Stimulated activated effector memory CD8-positive, alpha-beta T cell treated with anti-CD3 and anti-CD28 coated beads, Interleukin-12 subunit alpha, Interleukin-12 subunit beta, amount 100 ng/mL, for 72 hours (primary cell): ENCODE results near the gene FOXN3.

Experiments used
- ATAC-seq: fragments of 150-1000 bp; cut with Tn5 transposase; 2 replicates; pipeline ENCODE4 v1.10.0; 2021
- DNase-seq, 2 donors: peaks; one replicate each; pipeline ENCODE4 v3.0.0; 2021 to 2022; ENCODE audit warnings: low spot score in 2 of 2
- H3K27ac Mint-ChIP-seq: one replicate; pipeline ENCODE4 v1.8.0; 2022; ENCODE audit warnings: mild to moderate bottlenecking, mixed read lengths
- H3K36me3 Mint-ChIP-seq: one replicate; pipeline ENCODE4 v1.8.0; 2022; ENCODE audit warnings: mild to moderate bottlenecking, mixed read lengths
- H3K4me1 Mint-ChIP-seq: one replicate; pipeline ENCODE4 v1.8.0; 2022; ENCODE audit warnings: mixed read lengths
- H3K4me3 Mint-ChIP-seq: one replicate; pipeline ENCODE4 v1.8.0; 2022; ENCODE audit warnings: mild to moderate bottlenecking, mixed read lengths
- H3K9me3 Mint-ChIP-seq: one replicate; pipeline ENCODE4 v1.8.0; 2022; ENCODE audit warnings: mixed read lengths

The FOXN3 gene

GRCh38 chr14:89241257-89241656 is 175.8 kb downstream of the FOXN3 start:
- Mint-ChIP-seq H3K9me3 (no peaks in the 10 kb centered on the region), H3K4me1 (peaks cover 58% of the 10 kb centered on the region), H3K36me3 (no peaks in the 10 kb centered on the region), H3K4me3 (no peak overlapping the region), H3K27ac (peak overlapping the region; percentile 32)
- DNase-seq (no peak), ATAC-seq (no peak)

DNA sequence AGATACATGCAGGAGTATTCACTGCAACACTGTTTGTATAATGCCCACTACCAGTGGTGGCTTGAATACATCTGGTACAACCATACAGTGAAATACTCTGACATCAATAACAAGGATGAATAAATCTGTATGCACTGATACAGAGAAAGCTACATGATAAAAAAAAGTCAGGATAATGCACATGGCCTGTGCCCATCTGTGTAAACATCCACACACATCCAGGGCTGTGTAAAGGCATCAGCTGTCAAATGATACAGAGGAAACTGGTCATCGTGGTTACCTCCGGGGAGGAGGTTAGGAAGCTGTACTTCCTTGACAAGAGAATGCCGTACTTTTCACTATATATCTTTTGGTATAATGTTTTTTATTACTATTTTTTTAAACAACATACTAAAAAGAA is 176.6 kb downstream of the FOXN3 start:
- ATAC-seq (peak; percentile 64), DNase-seq (no peak)
- peak overlapping the region; percentile 32 for H3K27ac Mint-ChIP-seq
- no peaks in the 10 kb centered on the region for H3K36me3 Mint-ChIP-seq
- no peaks in the 10 kb centered on the region for H3K9me3 Mint-ChIP-seq
- no peak overlapping the region for H3K4me3 Mint-ChIP-seq
- H3K4me1 Mint-ChIP-seq: peaks cover 61% of the 10 kb centered on the region

- no peak for ATAC-seq
- Mint-ChIP-seq H3K4me3 (no peak overlapping the region), H3K4me1 (peaks cover 65% of the 10 kb centered on the region), H3K27ac (no peak overlapping the region), H3K36me3 (no peaks in the 10 kb centered on the region), H3K9me3 (no peaks in the 10 kb centered on the region)
- DNase-seq: no peak
Observed at GRCh38 chr14:89239023-89239422, 178.0 kb downstream of the FOXN3 start.

DNA sequence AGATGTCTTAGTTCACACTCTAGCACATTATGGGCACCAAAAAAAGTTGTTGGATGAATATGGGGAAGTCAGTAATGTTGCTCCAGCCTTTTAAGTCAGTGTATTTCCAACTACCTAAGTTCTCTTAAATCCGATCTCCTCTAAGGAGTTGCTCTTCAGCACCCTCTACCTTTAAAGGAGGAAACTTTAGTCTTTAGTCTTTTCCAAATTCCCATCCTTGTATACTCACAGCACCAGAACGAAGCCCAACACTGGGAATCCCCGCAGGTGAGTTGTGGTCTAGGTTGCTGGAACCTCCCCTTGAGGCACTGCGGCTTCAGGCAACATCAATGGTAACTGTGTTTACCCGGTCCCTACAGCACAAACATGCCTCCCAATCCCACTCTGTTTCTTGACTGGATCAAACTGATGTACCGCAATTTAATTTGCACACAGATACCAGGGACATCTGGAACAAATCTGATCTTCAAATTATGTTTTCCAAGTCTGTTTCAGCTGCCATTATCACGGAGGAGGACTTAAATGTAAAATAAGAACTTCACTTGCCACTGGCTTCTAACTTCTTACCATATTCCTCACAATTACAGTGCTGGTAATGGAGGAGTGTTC is 179.0 kb downstream of the FOXN3 start:
- no peak overlapping the region for H3K4me3 Mint-ChIP-seq
- H3K36me3 Mint-ChIP-seq: no peaks in the 10 kb centered on the region
- no peak for DNase-seq
- H3K9me3 Mint-ChIP-seq: no peaks in the 10 kb centered on the region
- peaks cover 66% of the 10 kb centered on the region for H3K4me1 Mint-ChIP-seq
- no peak for ATAC-seq
- no peak overlapping the region for H3K27ac Mint-ChIP-seq

- ATAC-seq (no peak), DNase-seq (no peak)
- Mint-ChIP-seq H3K4me3 (no peak overlapping the region), H3K4me1 (peaks cover 60% of the 10 kb centered on the region), H3K27ac (no peak overlapping the region), H3K9me3 (no peaks in the 10 kb centered on the region), H3K36me3 (no peaks in the 10 kb centered on the region)
Observed at GRCh38 chr14:89236851-89237250, 180.2 kb downstream of the FOXN3 start.

GRCh38 chr14:89233184-89233583 is 183.8 kb downstream of the FOXN3 start:
- Mint-ChIP-seq H3K4me1 (peaks cover 69% of the 10 kb centered on the region), H3K9me3 (no peaks in the 10 kb centered on the region), H3K4me3 (no peak overlapping the region), H3K36me3 (peaks cover 6% of the 10 kb centered on the region), H3K27ac (peak overlapping the region; percentile 50)
- DNase-seq (no peak), ATAC-seq (peak; percentile 47)

GRCh38 chr14:89232265-89233070 is 184.6 kb downstream of the FOXN3 start:
- Mint-ChIP-seq H3K4me3 (no peak overlapping the region), H3K4me1 (peaks cover 68% of the 10 kb centered on the region), H3K9me3 (no peaks in the 10 kb centered on the region), H3K27ac (peak overlapping the region; percentile 50), H3K36me3 (peaks cover 6% of the 10 kb centered on the region)
- ATAC-seq: no peak
- no peak for DNase-seq

DNA sequence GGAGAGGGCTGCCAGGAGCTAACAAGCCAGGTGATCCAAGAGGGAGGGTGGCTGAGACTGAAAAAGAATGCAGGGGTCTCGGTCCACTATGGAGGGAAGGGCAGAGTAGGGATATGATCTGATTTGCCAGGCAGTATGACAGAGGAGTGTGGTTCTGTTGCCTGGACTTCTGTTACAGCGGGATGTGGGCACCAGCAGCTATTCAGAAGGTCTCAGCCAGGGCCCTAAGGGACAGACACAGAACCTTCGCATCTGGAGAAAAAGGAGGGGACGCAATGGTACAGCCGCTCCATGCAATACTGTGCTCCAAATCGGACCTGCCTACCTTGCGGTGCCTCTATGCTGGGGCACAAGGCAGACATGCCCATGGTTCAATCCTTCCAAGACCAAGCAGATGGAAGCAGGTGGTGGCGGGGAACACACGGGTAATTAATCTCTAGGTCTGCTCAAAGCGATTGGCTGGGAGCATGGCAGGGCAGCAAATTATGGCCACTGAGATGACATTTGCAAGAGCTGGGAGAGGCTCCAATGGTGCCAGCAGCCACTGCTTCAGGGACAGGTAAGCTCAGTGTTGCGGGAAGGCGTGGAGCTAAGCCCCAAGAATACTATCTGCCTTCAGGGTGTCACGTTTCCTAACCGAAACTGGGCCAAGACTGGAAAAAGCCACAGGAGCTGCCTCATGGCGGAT is 185.5 kb downstream of the FOXN3 start:
- DNase-seq (no peak), ATAC-seq (no peak)
- H3K27ac Mint-ChIP-seq: no peak overlapping the region
- H3K9me3 Mint-ChIP-seq: no peaks in the 10 kb centered on the region
- H3K4me1 Mint-ChIP-seq: peaks cover 76% of the 10 kb centered on the region
- no peak overlapping the region for H3K4me3 Mint-ChIP-seq
- H3K36me3 Mint-ChIP-seq: peaks cover 6% of the 10 kb centered on the region

DNA sequence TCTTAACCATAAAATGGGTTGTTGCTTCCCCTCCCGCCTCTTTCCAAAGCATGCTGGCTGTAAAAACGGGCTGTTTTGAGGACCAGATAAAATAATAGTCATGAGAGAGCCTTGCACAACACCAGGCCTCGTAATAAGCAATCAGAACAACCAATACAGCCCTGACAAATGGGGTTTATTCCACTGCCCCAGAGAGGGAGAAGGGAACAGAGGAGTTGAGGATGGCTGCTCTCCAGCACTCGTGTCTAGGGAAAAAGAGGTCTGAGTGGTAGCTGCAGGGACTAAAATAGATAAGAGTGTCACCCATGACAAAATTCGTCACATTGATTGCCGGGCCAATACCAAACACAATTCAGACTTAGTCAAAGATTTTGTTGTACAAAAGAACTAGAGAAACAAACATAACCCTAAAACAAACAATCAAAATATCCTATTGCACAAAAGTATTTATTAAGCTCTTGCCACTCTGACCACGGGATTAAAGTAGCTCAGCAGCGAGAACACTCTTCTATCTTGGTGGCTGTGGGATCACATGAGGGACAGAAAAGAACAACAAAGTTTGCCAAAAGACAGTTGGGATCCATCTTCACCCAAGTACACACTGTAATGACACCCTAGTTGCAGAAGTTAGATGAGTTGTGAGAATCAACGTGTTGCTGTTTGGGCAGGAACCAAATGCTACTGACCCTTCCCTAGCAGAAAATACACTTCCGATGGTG is 188.0 kb downstream of the FOXN3 start:
- Mint-ChIP-seq H3K27ac (peak overlapping the region; percentile 34), H3K4me3 (no peak overlapping the region), H3K4me1 (peaks cover 74% of the 10 kb centered on the region), H3K36me3 (peaks cover 6% of the 10 kb centered on the region), H3K9me3 (no peaks in the 10 kb centered on the region)
- DNase-seq (no peak), ATAC-seq (no peak)

DNA sequence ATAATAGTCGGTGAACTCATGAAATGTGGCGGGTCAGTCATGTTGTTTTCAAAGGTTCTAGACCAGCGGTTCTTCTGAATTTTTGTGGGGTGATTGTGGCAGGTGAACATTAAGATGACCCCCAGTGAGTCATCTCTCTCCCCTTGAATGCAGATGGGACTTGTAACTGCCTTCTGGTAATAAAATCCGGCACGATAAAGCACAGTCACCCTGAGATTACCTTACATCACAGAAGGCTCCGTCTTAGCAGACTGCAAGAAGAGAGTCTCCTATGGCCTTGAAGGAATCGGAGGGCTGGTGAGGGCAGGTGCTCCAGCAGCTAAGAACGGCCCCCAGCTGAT is 189.6 kb downstream of the FOXN3 start:
- peak; percentile 80 for ATAC-seq

DNA sequence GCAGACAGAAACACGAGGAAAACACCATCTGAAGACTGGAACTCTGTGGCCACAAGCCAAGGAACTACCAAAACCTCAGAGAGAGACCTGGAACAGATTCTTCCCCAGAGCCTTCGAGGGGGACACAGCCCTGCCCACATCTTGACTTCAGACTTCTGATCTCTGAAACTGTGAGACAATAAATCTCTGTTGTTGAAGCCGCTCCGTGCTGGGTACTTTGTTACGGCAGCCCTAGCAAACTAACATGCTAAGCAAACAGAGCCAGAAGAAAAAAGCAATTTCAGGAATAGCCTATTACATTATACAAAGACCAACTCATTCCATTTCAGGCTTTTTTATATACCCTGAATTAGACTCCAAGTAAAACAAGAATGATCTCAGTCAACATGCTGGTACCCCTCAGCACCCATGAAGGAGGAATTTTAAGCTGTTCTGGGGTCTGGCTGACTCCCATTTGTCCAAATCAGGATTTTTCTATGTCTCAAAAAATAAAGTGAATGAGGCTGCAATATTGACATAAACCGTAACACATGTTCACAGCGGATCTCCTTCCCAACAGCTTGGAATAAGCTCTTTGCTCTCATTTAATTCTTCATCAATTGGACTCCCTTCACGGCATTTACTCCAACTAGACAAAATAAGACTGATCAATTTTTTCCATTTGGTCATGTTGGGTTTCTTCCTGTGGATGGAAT is 190.1 kb downstream of the FOXN3 start:
- Mint-ChIP-seq H3K4me3 (no peak overlapping the region), H3K36me3 (peaks cover 6% of the 10 kb centered on the region), H3K9me3 (no peaks in the 10 kb centered on the region), H3K4me1 (peaks cover 63% of the 10 kb centered on the region), H3K27ac (peak overlapping the region; percentile 85)
- ATAC-seq (no peak), DNase-seq (no peak)

More for the DNA sequence above, 189.6 kb downstream of the FOXN3 start:
- Mint-ChIP-seq H3K27ac (peak overlapping the region; percentile 85), H3K4me3 (no peak overlapping the region), H3K9me3 (no peaks in the 10 kb centered on the region), H3K4me1 (peaks cover 58% of the 10 kb centered on the region), H3K36me3 (peaks cover 6% of the 10 kb centered on the region)
- DNase-seq: no peak

DNA sequence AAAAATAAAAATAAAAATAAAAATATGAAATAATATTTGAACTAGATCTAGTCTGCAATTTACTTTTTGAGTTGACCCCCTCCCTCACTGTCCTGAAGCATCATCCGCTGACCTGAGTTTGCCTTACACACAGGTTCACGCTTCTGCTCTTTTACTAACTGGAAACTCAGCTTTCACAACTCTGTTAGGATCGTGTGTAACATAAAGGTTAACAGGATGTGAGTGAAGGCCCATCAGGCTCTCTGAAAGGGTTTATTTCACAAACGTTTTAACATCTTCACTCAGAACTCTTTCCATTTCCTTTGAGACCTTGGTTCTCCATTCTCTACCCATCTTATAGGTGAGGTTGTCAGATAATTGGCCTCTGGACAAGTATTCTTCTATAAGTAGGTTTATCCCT is 191.4 kb downstream of the FOXN3 start:
- H3K4me1 Mint-ChIP-seq: peaks cover 64% of the 10 kb centered on the region
- no peak overlapping the region for H3K4me3 Mint-ChIP-seq
- H3K9me3 Mint-ChIP-seq: no peaks in the 10 kb centered on the region
- no peak for DNase-seq
- peaks cover 2% of the 10 kb centered on the region for H3K36me3 Mint-ChIP-seq
- H3K27ac Mint-ChIP-seq: peak overlapping the region; percentile 85
- no peak for ATAC-seq

GRCh38 chr14:89221109-89221810 is 195.8 kb downstream of the FOXN3 start:
- DNase-seq (no peak), ATAC-seq (peak; percentile 90)
- H3K36me3 Mint-ChIP-seq: peaks cover 20% of the 10 kb centered on the region
- peaks cover 55% of the 10 kb centered on the region for H3K4me1 Mint-ChIP-seq
- H3K27ac Mint-ChIP-seq: peak overlapping the region; percentile 2
- H3K9me3 Mint-ChIP-seq: no peaks in the 10 kb centered on the region
- no peak overlapping the region for H3K4me3 Mint-ChIP-seq

DNA sequence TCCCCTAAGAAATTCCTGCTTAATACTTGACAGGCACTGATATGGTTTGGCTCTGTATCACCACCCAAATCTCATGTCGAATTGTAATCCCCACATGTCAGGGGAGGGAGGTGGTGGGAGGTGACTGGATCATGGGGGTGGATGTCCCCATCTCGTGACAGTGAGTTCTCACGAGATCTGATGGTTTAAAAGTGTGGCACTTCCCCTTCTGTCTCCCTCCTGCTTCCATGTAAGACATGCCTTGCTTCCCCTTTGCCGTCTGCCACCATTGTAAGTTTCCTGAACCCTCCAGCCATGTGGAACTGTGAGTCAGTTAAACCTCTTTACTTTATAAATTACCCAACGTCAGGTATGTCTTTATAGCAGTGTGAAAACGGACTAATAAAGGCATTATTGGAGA is 198.0 kb downstream of the FOXN3 start:
- Mint-ChIP-seq H3K4me3 (no peak overlapping the region), H3K36me3 (peaks cover 32% of the 10 kb centered on the region), H3K27ac (no peak overlapping the region), H3K9me3 (no peaks in the 10 kb centered on the region), H3K4me1 (peaks cover 48% of the 10 kb centered on the region)
- no peak for ATAC-seq
- DNase-seq: no peak
